IPS-18a (cell line): ENCODE data around the gene FN3KRP.
A peak's percentile ranks its signal among the peaks of the same experiment; 100 is the strongest.

ENCODE experiments used
- H3K27ac ChIP-seq: one replicate; pipeline ENCODE4 v1.5.1; 2013; ENCODE audit warnings: low read length
- H3K27me3 ChIP-seq: one replicate; pipeline ENCODE4 v1.6.1; 2013; ENCODE audit warnings: mild to moderate bottlenecking, low read length; ENCODE audit not compliant: control insufficient read depth, insufficient read depth
- H3K36me3 ChIP-seq: one replicate; pipeline ENCODE4 v1.6.1; 2013; ENCODE audit warnings: low read depth, low read length; ENCODE audit not compliant: control insufficient read depth
- H3K4me1 ChIP-seq: one replicate; pipeline ENCODE4 v1.6.1; 2013; ENCODE audit warnings: low read depth, low read length; ENCODE audit not compliant: control insufficient read depth
- H3K4me3 ChIP-seq: one replicate; pipeline ENCODE4 v1.5.1; 2013; ENCODE audit warnings: low read length
- H3K9ac ChIP-seq: one replicate; pipeline ENCODE4 v1.6.1; 2013; ENCODE audit warnings: mild to moderate bottlenecking, low read length, moderate library complexity
- H3K9me3 ChIP-seq: one replicate; pipeline ENCODE4 v1.6.1; 2013; ENCODE audit warnings: low read depth, low read length; ENCODE audit not compliant: control insufficient read depth

Gene FN3KRP

DNA sequence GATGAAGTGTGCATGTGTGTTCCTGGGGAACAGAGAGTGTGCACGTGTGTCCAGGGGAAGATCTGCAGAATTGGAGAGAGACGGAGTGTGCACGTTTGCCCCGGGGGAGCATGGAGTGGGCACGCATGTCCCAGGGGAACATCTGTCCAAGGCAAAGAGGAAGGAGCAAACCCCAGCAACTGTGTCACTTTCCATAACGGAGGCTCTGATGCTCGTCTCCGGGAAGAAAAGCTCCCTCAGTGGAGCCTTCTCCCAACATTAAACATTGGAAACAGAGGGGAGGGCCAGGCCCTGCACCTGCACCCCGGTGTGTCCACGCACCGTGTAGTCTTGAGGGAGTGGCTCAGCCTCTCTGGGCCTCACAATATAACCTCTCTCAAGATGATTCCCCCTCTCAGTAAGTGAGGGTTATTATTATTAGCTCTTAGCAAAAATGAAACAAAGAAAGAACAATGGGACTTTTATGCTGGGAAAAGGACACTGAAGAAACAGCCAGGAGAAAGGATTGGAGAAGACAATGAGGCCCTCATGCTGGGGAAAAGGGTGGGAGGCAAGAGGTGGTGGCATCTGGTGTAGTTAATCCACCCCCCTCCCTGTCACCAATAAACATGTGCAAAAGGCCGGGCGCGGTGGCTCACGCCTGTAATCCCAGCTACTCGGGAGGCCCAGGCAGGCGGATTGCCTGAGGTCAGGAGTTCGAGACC, 25.6 kb upstream of the FN3KRP start:
- no peaks in the 10 kb centered on the region for H3K4me1 ChIP-seq
- no peak overlapping the region for H3K9ac ChIP-seq

DNA sequence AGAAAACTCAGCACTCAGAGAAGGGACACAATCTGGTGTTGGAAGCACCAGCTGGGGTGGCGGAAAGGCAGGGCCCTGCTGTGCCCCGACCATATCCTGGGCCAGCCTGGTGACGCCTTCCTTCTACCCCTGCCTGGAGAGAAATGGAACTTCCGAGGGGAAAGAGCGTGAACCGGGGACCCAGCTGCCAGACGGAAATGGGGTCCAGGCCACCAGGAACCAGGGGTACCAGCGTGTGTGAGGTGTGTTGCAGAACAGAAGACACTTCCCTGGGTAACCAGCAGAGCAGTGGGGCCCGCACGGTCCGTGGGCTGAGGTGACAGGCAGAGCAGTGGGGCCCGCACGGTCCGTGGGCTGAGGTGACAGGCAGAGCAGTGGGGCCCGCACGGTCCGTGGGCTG, 24.8 kb upstream of the FN3KRP start:
- H3K4me1 ChIP-seq: no peaks in the 10 kb centered on the region
- peaks cover 15% of the 10 kb centered on the region for H3K27me3 ChIP-seq
- no peak overlapping the region for H3K27ac ChIP-seq
- H3K36me3 ChIP-seq: no peaks in the 10 kb centered on the region
- H3K9me3 ChIP-seq: no peaks in the 10 kb centered on the region
- H3K4me3 ChIP-seq: no peak overlapping the region
- no peak overlapping the region for H3K9ac ChIP-seq

More for the DNA sequence above, 25.6 kb upstream of the FN3KRP start:
- Histone ChIP-seq H3K27ac (no peak overlapping the region), H3K27me3 (peaks cover 8% of the 10 kb centered on the region), H3K36me3 (no peaks in the 10 kb centered on the region), H3K4me3 (no peak overlapping the region), H3K9me3 (no peaks in the 10 kb centered on the region)

DNA sequence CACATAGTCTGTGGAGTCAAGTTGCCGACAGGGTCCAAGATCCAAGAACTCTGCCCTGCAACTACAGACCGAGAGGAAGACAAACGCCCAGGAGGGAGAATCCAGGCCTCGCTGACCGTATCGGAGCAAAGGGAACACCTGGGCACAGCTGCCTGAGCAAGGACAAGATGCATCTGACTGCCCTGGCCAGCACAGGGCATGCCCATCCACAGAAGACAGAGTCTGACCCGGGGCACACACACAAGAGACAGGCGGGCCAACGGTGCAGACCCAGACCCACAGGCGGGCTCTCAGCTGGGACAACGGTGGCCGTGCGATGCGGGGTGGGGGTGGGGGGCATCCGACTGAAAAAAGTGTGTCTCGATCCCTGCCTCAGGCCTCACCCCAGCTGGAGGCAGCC, 24.2 kb upstream of the FN3KRP start:
- Histone ChIP-seq H3K27me3 (peaks cover 21% of the 10 kb centered on the region), H3K36me3 (no peaks in the 10 kb centered on the region), H3K4me1 (no peaks in the 10 kb centered on the region), H3K9me3 (no peaks in the 10 kb centered on the region), H3K9ac (no peak overlapping the region), H3K27ac (no peak overlapping the region), H3K4me3 (no peak overlapping the region)

DNA sequence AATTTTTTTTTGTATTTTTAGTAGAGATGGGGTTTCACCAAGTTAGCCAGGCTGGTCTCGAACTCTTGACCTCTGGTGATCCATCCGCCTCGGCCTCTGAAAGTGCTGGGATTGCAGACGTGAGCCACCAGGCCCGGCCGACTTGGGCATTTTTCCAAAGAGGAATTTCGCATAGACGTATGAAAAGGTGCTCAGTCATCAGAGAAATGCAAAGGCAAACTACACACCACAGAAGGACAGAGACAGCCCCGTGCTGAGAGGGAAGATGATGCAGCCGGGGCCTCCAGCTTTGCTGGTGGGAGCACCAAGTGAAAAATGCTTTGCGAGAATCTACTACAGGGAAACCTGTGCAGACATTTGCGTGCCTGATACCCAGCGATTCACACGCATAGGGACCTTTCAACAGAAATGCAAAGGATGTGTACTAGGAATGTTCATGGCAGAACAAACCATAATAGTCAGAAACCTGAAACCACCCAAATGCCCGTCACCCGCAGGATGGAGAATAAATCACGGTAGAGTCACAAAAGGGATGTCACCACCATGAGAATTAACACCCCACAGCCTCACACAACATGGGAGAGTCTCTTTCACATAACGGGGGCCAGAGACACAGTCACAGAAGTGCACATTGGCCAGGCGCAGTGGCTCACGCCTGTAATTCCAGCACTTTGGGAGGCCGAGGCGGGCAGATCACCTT, 23.2 kb upstream of the FN3KRP start:
- H3K27me3 ChIP-seq: peaks cover 29% of the 10 kb centered on the region
- H3K4me3 ChIP-seq: no peak overlapping the region
- H3K36me3 ChIP-seq: no peaks in the 10 kb centered on the region
- H3K27ac ChIP-seq: no peak overlapping the region
- no peaks in the 10 kb centered on the region for H3K4me1 ChIP-seq
- H3K9ac ChIP-seq: no peak overlapping the region
- no peaks in the 10 kb centered on the region for H3K9me3 ChIP-seq

DNA sequence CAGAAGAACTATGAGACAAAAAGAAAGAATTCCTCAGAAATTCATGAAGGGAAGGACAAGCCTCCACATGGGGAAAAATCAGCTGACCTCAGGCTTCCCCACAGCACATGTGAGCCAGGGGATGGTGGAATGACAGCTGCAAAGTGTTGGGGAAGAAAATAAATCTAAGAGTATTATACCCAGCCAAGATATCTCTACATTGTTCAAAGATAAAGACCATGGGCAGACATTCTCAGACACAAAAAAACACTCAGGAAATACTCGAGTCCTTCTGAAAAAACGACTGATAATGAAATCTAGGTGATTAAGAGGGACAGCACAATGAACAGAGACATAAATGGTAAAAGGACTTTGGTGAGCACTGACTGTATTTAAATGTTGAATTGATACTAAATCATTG, 21.9 kb upstream of the FN3KRP start:
- Histone ChIP-seq H3K4me3 (no peak overlapping the region), H3K9me3 (no peaks in the 10 kb centered on the region), H3K4me1 (no peaks in the 10 kb centered on the region), H3K27ac (no peak overlapping the region), H3K9ac (no peak overlapping the region), H3K36me3 (no peaks in the 10 kb centered on the region), H3K27me3 (peaks cover 35% of the 10 kb centered on the region)

DNA sequence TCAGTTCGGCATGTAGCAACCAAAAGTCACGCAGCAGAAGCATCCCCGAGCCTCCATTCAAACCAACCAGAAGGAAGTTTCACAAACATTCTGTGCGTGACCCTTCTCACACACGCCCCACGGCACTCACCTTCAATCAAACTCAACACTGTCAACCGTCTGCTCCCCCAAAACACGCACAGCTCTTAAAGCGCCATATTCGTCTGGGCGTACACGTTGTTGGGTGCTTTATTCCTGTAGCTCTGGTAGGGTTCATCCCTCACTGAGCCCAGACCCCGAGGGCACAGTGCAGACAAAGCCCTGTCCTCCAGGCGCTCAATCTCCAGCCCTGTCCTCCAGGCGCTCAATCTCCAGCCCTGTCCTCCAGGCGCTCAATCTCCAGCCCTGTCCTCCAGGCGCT, 20.2 kb upstream of the FN3KRP start:
- Histone ChIP-seq H3K36me3 (no peaks in the 10 kb centered on the region), H3K9ac (no peak overlapping the region), H3K27ac (no peak overlapping the region), H3K27me3 (peaks cover 44% of the 10 kb centered on the region), H3K9me3 (no peaks in the 10 kb centered on the region), H3K4me1 (no peaks in the 10 kb centered on the region), H3K4me3 (no peak overlapping the region)

DNA sequence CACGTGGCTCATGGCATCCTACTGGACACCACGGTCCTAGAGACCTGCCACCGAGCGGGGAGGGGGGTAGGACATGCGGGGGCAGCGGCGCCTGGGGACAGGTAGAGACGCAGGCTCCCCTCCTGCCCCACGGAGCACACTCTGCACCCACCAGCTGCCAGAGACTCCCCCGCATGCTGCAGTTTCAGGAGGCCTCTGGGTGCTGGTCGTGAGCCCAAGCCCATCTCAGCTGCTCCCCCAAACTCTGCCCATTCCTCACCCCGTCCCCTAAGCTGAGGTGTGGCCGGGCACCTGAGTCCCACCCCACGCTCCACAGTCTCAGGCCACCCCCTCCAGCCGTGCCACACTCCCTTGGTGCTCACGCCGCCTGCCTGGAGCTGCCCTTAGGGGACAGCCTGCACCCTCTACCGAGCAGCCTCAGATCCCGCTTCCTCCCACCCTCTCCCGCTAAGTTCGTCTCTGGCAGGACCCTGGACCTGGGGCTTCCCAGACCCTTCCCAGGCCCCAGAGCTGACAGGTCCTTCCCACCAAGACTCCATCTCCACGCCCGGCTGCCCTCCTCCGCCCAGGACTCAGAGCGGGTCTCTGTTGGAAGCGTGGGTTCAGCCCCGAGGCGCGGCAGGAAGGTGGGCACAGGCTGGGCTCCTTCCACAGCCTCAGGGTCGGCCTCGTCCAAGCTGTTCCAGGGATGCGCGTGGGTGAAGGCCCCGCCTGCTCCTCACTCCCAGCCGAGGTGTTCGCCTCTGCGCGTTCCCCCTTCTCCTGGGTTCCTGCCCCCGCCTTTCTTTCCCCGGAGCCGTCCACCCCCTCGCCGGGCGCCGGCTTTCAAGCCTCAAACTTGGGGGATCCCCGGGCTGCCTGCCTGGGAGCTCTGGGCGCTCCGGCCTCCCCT, 19.3 kb upstream of the FN3KRP start:
- no peaks in the 10 kb centered on the region for H3K9me3 ChIP-seq

DNA sequence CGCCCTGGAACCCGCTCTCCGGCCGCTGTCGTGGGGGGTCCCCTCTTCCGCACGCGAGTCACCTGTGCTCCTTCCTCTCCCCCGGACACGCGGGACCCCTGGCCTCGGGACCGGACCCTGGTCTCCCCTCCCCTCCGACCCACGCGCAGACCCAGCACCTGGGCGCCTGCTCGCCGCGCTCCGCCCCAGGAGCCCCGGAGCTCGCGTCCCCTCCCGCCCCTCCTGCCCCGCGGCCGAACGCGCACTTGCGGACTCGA, 18.8 kb upstream of the FN3KRP start:
- Histone ChIP-seq H3K4me3 (peak overlapping the region; percentile 30), H3K4me1 (no peaks in the 10 kb centered on the region), H3K9me3 (no peaks in the 10 kb centered on the region), H3K27ac (no peak overlapping the region), H3K36me3 (no peaks in the 10 kb centered on the region), H3K9ac (no peak overlapping the region), H3K27me3 (peaks cover 44% of the 10 kb centered on the region)

More for the DNA sequence above, 19.3 kb upstream of the FN3KRP start:
- no peak overlapping the region for H3K9ac ChIP-seq
- peaks cover 44% of the 10 kb centered on the region for H3K27me3 ChIP-seq
- H3K4me1 ChIP-seq: no peaks in the 10 kb centered on the region
- H3K36me3 ChIP-seq: no peaks in the 10 kb centered on the region
- no peak overlapping the region for H3K27ac ChIP-seq
- H3K4me3 ChIP-seq: peak overlapping the region; percentile 30

DNA sequence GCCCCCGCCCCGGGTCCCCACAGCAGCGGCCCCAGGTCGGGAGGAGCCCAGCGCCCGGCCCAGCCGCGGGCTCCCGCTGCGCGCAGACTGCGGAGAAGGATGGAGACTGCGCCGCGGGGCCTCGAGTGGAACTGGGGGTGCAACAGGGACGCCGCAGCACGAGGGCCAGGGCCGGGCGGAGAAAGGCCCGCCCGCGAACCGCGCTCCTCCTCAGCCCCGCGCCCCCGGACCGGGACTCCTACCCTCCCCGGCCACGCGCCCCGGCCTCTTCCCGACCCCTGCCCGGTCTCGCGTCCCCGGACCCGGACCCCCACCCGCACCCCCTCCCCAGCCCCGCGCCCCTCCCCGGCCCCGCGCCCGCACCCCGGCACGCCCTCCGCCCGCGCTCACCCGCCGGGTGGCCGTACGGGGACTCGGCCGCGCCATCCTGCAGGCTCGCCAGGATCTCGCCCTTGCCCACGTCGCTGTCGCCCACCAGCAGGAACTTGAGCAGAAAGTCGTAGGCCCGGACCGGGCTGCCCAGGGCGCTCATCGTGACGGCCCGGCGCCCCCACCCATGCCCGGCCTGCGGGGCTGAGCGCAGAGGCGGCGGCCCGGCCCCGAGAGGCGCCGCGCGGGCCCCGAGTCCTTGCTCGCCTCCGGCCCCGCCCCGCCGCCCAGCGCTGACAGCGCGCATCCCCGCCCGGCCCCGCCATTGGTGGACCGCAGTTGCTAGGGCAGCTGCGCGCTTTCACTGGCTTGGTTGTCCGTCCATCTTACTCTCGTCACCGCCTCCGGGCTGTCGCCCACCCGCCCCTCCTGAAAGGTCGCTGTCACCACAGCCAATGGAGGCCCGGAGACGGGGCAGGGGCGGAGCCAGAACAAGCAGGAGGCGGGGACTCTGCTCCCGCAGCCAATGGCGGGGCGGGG, 18.2 kb upstream of the FN3KRP start, which contains the start of gene RAB40B:
TSS of gene RAB40B (minus strand) at position 634 of the 909 bp plus-strand sequence. CDS start at position 532, 102 bp downstream.
- H3K27ac ChIP-seq: no peak within 1 kb of the TSS
- peak within 1 kb of the TSS; percentile 59 for H3K4me3 ChIP-seq
- no peaks in the 10 kb centered on the region for H3K9me3 ChIP-seq
- peaks cover 44% of the 10 kb centered on the region for H3K27me3 ChIP-seq
- no peaks in the 10 kb centered on the region for H3K36me3 ChIP-seq
- no peak within 1 kb of the TSS for H3K9ac ChIP-seq
- no peaks in the 10 kb centered on the region for H3K4me1 ChIP-seq

DNA sequence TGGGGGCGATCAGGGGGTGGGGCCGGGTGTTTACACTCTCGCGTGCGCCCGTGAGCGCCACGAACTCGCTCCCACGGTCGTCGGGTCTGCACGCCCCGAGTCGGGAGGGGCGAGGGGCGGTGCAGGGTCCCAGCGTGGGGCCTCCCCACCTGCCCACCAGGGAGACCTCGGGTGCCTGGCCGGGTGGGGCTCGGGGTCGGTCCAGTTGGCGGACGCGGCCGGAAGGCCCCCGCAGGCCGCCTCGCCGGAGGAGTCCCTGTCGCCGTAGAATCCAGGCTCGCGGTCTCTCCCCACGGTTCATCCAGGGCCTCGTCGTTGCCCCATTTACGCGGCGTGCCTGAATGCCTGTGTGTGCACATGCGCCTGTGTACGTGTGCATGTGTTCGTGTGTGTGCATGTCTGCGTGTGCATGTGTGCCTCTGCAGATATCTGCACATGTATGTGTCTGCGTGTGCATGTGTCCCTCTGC, 17.5 kb upstream of the FN3KRP start:
- H3K9me3 ChIP-seq: no peaks in the 10 kb centered on the region
- peaks cover 44% of the 10 kb centered on the region for H3K27me3 ChIP-seq
- H3K4me1 ChIP-seq: no peaks in the 10 kb centered on the region
- H3K27ac ChIP-seq: no peak overlapping the region
- no peak overlapping the region for H3K9ac ChIP-seq
- peak overlapping the region; percentile 59 for H3K4me3 ChIP-seq
- H3K36me3 ChIP-seq: no peaks in the 10 kb centered on the region

DNA sequence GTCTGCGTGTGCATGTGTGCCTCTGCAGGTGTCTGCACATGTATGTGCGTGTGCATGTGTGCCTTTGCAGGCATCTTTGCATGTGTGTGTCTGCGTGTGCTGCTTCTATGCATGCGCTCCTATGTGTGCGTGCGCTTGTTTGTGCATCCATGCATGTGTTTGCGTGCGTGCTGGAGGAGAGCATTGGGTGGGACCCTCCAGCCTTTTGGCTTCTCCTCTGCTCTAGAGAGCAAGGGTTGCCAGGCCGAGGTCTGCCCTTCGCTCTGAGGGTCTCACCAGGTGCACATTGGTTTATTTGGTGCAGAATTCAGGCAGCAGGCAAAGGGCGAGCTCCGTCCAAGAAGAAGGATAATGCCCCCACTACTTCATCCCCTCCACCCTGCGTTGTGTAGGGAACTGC, 17.0 kb upstream of the FN3KRP start:
- no peaks in the 10 kb centered on the region for H3K36me3 ChIP-seq
- no peak overlapping the region for H3K9ac ChIP-seq
- peak overlapping the region; percentile 59 for H3K4me3 ChIP-seq
- H3K27ac ChIP-seq: no peak overlapping the region
- H3K27me3 ChIP-seq: peaks cover 44% of the 10 kb centered on the region
- H3K4me1 ChIP-seq: no peaks in the 10 kb centered on the region
- no peaks in the 10 kb centered on the region for H3K9me3 ChIP-seq
